ENCODE data around the gene ZNF266.

Gene ZNF266

GRCh38 chr19:9435279-9436268, at the start of gene ZNF266:
Gene ZNF266, minus strand, starts transcription at chr19:9435573. Its CDS starts 15,484 bp downstream, at chr19:9420089.
- DNase-seq = peak; percentile 94
- peaks cover 31% of the 10 kb centered on the region for H3K4me1 Mint-ChIP-seq (ENCODE audit: low read depth)
- peaks cover 77% of the 10 kb centered on the region for H3K36me3 Mint-ChIP-seq (ENCODE audit: low read depth)
- H3K27ac Mint-ChIP-seq = peak within 1 kb of the TSS; percentile 97
- no peaks in the 10 kb centered on the region for H3K27me3 Mint-ChIP-seq
- H3K9me3 Mint-ChIP-seq = peaks cover 20% of the 10 kb centered on the region
- H3K4me3 Mint-ChIP-seq = peak within 1 kb of the TSS; percentile 94

- no peaks in the 10 kb centered on the region for H3K27me3 Mint-ChIP-seq
- peaks cover 49% of the 10 kb centered on the region for H3K9me3 Mint-ChIP-seq
- peaks cover 20% of the 10 kb centered on the region for H3K36me3 Mint-ChIP-seq (ENCODE audit: low read depth)
- DNase-seq = no peak
- no peak overlapping the region for H3K4me3 Mint-ChIP-seq
- no peak overlapping the region for H3K27ac Mint-ChIP-seq
- H3K4me1 Mint-ChIP-seq (ENCODE audit: low read depth) = no peaks in the 10 kb centered on the region
Observed at GRCh38 chr19:9485140-9485539, 49.8 kb upstream of the ZNF266 start.

- H3K4me1 Mint-ChIP-seq (ENCODE audit: low read depth) = no peaks in the 10 kb centered on the region
- H3K4me3 Mint-ChIP-seq = no peak overlapping the region
- peaks cover 3% of the 10 kb centered on the region for H3K36me3 Mint-ChIP-seq (ENCODE audit: low read depth)
- no peak for DNase-seq
- no peak overlapping the region for H3K27ac Mint-ChIP-seq
- peaks cover 3% of the 10 kb centered on the region for H3K27me3 Mint-ChIP-seq
- peaks cover 66% of the 10 kb centered on the region for H3K9me3 Mint-ChIP-seq
Observed at GRCh38 chr19:9474975-9475374, 39.6 kb upstream of the ZNF266 start.

- no peaks in the 10 kb centered on the region for H3K4me1 Mint-ChIP-seq (ENCODE audit: low read depth)
- no peak overlapping the region for H3K27ac Mint-ChIP-seq
- H3K4me3 Mint-ChIP-seq = no peak overlapping the region
- no peak for DNase-seq
- peaks cover 35% of the 10 kb centered on the region for H3K36me3 Mint-ChIP-seq (ENCODE audit: low read depth)
- H3K27me3 Mint-ChIP-seq = peaks cover 2% of the 10 kb centered on the region
- peaks cover 73% of the 10 kb centered on the region for H3K9me3 Mint-ChIP-seq
Observed at GRCh38 chr19:9467161-9467560, 31.8 kb upstream of the ZNF266 start.

- Mint-ChIP-seq H3K27ac (no peak overlapping the region), H3K27me3 (no peaks in the 10 kb centered on the region), H3K4me1 (ENCODE audit: low read depth) (no peaks in the 10 kb centered on the region), H3K36me3 (ENCODE audit: low read depth) (peaks cover 48% of the 10 kb centered on the region), H3K4me3 (no peak overlapping the region), H3K9me3 (peaks cover 77% of the 10 kb centered on the region)
- DNase-seq = no peak
Observed at GRCh38 chr19:9461938-9462337, 26.6 kb upstream of the ZNF266 start.

GRCh38 chr19:9456018-9456689, 20.8 kb upstream of the ZNF266 start:
- Mint-ChIP-seq H3K4me1 (ENCODE audit: low read depth) (no peaks in the 10 kb centered on the region), H3K9me3 (peaks cover 70% of the 10 kb centered on the region), H3K27ac (no peak overlapping the region), H3K36me3 (ENCODE audit: low read depth) (peaks cover 21% of the 10 kb centered on the region), H3K4me3 (no peak overlapping the region), H3K27me3 (no peaks in the 10 kb centered on the region)
- no peak for DNase-seq

- no peak overlapping the region for H3K27ac Mint-ChIP-seq
- no peak for DNase-seq
- no peaks in the 10 kb centered on the region for H3K4me1 Mint-ChIP-seq (ENCODE audit: low read depth)
- peaks cover 60% of the 10 kb centered on the region for H3K9me3 Mint-ChIP-seq
- no peak overlapping the region for H3K4me3 Mint-ChIP-seq
- peaks cover 10% of the 10 kb centered on the region for H3K36me3 Mint-ChIP-seq (ENCODE audit: low read depth)
- H3K27me3 Mint-ChIP-seq = no peaks in the 10 kb centered on the region
Observed at GRCh38 chr19:9453953-9454352, 18.6 kb upstream of the ZNF266 start.

GRCh38 chr19:9445037-9445436, 9.7 kb upstream of the ZNF266 start:
- peaks cover 44% of the 10 kb centered on the region for H3K9me3 Mint-ChIP-seq
- H3K4me3 Mint-ChIP-seq = no peak overlapping the region
- no peak for DNase-seq
- peaks cover 67% of the 10 kb centered on the region for H3K36me3 Mint-ChIP-seq (ENCODE audit: low read depth)
- H3K27ac Mint-ChIP-seq = no peak overlapping the region
- H3K4me1 Mint-ChIP-seq (ENCODE audit: low read depth) = no peaks in the 10 kb centered on the region
- no peaks in the 10 kb centered on the region for H3K27me3 Mint-ChIP-seq

- Mint-ChIP-seq H3K4me1 (ENCODE audit: low read depth) (peaks cover 31% of the 10 kb centered on the region), H3K4me3 (peak overlapping the region; percentile 94), H3K27ac (peak overlapping the region; percentile 97), H3K36me3 (ENCODE audit: low read depth) (peaks cover 71% of the 10 kb centered on the region), H3K9me3 (peaks cover 16% of the 10 kb centered on the region), H3K27me3 (no peaks in the 10 kb centered on the region)
- no peak for DNase-seq
Observed at GRCh38 chr19:9436358-9436757, 985 bp upstream of the ZNF266 start.

- Mint-ChIP-seq H3K4me3 (no peak overlapping the region), H3K4me1 (ENCODE audit: low read depth) (peaks cover 33% of the 10 kb centered on the region), H3K27ac (no peak overlapping the region), H3K27me3 (no peaks in the 10 kb centered on the region), H3K36me3 (ENCODE audit: low read depth) (peaks cover 91% of the 10 kb centered on the region), H3K9me3 (peaks cover 37% of the 10 kb centered on the region)
- no peak for DNase-seq
Observed at GRCh38 chr19:9431475-9431874, 3.9 kb downstream of the ZNF266 start.

GRCh38 chr19:9430444-9430843, 4.9 kb downstream of the ZNF266 start:
- H3K9me3 Mint-ChIP-seq = peaks cover 37% of the 10 kb centered on the region
- peaks cover 24% of the 10 kb centered on the region for H3K4me1 Mint-ChIP-seq (ENCODE audit: low read depth)
- DNase-seq = no peak
- peaks cover 97% of the 10 kb centered on the region for H3K36me3 Mint-ChIP-seq (ENCODE audit: low read depth)
- no peaks in the 10 kb centered on the region for H3K27me3 Mint-ChIP-seq
- no peak overlapping the region for H3K27ac Mint-ChIP-seq
- H3K4me3 Mint-ChIP-seq = no peak overlapping the region

GRCh38 chr19:9427941-9428340, 7.4 kb downstream of the ZNF266 start:
- H3K4me1 Mint-ChIP-seq (ENCODE audit: low read depth) = peaks cover 16% of the 10 kb centered on the region
- H3K27ac Mint-ChIP-seq = no peak overlapping the region
- no peak overlapping the region for H3K4me3 Mint-ChIP-seq
- H3K9me3 Mint-ChIP-seq = peaks cover 50% of the 10 kb centered on the region
- H3K36me3 Mint-ChIP-seq (ENCODE audit: low read depth) = peaks cover 99% of the 10 kb centered on the region
- no peaks in the 10 kb centered on the region for H3K27me3 Mint-ChIP-seq
- no peak for DNase-seq

- no peak for DNase-seq
- peaks cover 69% of the 10 kb centered on the region for H3K9me3 Mint-ChIP-seq
- H3K27me3 Mint-ChIP-seq = no peaks in the 10 kb centered on the region
- no peaks in the 10 kb centered on the region for H3K4me1 Mint-ChIP-seq (ENCODE audit: low read depth)
- no peak overlapping the region for H3K27ac Mint-ChIP-seq
- H3K4me3 Mint-ChIP-seq = no peak overlapping the region
- peaks cover 90% of the 10 kb centered on the region for H3K36me3 Mint-ChIP-seq (ENCODE audit: low read depth)
Observed at GRCh38 chr19:9413240-9413954, 22.0 kb downstream of the ZNF266 start.

- no peak overlapping the region for H3K27ac Mint-ChIP-seq
- peaks cover 10% of the 10 kb centered on the region for H3K27me3 Mint-ChIP-seq
- H3K4me3 Mint-ChIP-seq = peak overlapping the region; percentile 4
- H3K9me3 Mint-ChIP-seq = peaks cover 78% of the 10 kb centered on the region
- DNase-seq = no peak
- H3K4me1 Mint-ChIP-seq (ENCODE audit: low read depth) = peaks cover 20% of the 10 kb centered on the region
- H3K36me3 Mint-ChIP-seq (ENCODE audit: low read depth) = peaks cover 78% of the 10 kb centered on the region
Observed at GRCh38 chr19:9407827-9408226, 27.5 kb downstream of the ZNF266 start.
